BLaER1 treated with 17β-estradiol and CSF1 and Interleukin-3, amounts not matched to agents 10 nM and 100 nM (cell line): ENCODE data around the gene SPATA20.

ENCODE experiments used
- H3K27ac ChIP-seq, 11 experiments: shearing (Covaris generic); formaldehyde crosslinking; 2 replicates each; pipeline ENCODE4 v1.8.1; 2022
- H3K27me3 ChIP-seq, 11 experiments: shearing (Covaris generic); formaldehyde crosslinking; 2 replicates each; pipeline ENCODE4 v1.8.1; 2022
- H3K36me3 ChIP-seq, 11 experiments: shearing (Covaris generic); formaldehyde crosslinking; 2 replicates each; pipeline ENCODE4 v1.8.1; 2022
- H3K4me1 ChIP-seq, 10 experiments: shearing (Covaris generic); formaldehyde crosslinking; 2 replicates each; pipeline ENCODE4 v1.8.1; 2022
- H3K4me2 ChIP-seq, 11 experiments: shearing (Covaris generic); formaldehyde crosslinking; 2 replicates each; pipeline ENCODE4 v1.8.1; 2022
- H3K4me3 ChIP-seq, 10 experiments: shearing (Covaris generic); formaldehyde crosslinking; 2 replicates each; pipeline ENCODE4 v1.8.1; 2022
- H3K9ac ChIP-seq, 11 experiments: shearing (Covaris generic); formaldehyde crosslinking; 2 replicates each; pipeline ENCODE4 v1.8.1; 2022
- H3K9me3 ChIP-seq, 11 experiments: shearing (Covaris generic); formaldehyde crosslinking; replicated peaks in 1 of 11; 2 replicates each; pipeline ENCODE4 v1.8.1; 2022
- H4K20me1 ChIP-seq, 11 experiments: shearing (Covaris generic); formaldehyde crosslinking; 2 replicates each; pipeline ENCODE4 v1.8.1; 2022
- Cebpa-rat ChIP-seq, 11 experiments: shearing (Covaris generic); IDR thresholded peaks; 2 replicates each; pipeline ENCODE4 v1.8.1; 2022

Gene SPATA20

DNA sequence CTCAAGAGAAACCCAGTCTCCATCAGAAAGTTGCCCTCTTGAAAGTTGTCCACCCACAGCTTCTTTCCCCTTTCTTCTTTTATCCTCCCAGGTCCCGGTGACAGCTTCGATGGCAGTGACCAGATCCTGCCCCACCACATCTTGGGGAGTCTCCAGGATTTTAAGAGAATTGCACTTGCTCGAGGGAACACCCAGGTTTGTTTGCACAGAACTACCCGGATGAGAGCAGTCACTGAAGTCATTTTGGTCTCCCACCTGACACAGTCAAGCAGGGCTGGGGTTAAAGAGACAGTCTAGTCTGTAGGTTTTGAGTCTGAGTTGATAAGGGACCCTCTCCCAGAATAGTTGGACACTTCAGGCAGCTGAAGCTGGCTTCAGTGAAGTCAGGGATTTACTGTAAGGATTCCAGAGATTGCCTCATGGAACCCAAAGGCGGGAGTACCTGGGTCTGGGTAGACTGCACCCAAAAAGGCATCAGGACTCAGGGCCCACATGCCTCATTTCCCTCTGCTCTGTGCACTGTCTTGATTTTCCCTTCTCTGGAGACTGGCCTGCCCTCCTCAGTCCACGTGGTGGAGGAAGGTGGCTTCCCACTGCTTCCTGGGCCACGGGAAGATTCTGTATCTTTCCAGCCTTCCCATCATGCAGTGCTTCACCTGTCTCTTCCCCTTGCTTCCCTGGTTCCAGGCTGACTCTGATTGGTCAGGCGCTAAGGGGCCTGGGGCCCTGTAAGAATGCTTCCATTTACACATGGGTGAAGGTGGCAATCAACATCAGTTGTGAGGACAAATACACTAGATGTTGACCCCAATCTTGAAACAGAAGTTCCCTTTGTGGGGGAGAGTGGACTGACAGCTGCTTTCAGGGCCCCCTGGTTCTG lies 29.2 kb upstream of the SPATA20 start:
- Histone ChIP-seq H3K4me1 (peaks cover 0 to 16% (median 13%) of the 10 kb centered on the region in 10 experiments; a peak in 15 of 20 replicates), H3K27ac (no peak overlapping the region), H3K4me2 (no peak overlapping the region), H4K20me1 (no peaks in the 10 kb centered on the region), H3K9me3 (no peaks in the 10 kb centered on the region), H3K9ac (no peak overlapping the region), H3K4me3 (no peak overlapping the region), H3K27me3 (no peaks in the 10 kb centered on the region), H3K36me3 (no peaks in the 10 kb centered on the region)
- no peak for TF ChIP-seq Cebpa-rat (IDR thresholded peaks at IDR 0.05)

DNA sequence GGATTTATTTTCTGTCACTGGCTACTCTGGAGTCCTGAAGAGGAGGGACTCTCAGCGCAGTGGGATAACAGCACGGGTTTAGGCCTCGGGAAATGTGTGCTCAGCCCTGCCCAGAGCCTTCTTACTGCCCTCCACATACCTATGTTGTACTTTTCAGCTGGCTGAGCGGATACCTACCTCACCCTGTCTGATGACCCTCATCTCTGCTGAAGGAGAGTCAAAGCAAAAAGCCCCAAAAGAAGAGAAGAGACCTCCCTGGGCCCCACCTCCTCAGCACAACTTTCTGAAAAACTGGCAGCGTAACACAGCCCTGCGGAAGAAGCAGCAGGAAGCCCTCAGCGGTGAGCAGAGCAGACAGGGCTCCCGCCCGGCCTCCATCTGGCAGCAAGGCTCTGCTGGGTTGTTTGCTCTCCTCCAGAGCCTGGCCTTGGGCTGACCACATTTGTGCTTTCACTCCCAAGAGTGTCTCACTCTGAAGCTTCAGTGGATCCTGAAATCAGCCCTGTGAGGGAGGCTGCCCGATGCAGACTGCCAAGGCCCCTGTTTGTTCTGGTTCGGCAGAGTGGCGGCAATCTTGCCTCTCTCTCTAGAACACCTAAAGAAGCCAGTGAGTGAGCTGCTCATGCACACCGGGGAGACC lies 28.5 kb upstream of the SPATA20 start:
- H3K4me2 ChIP-seq = no peak overlapping the region
- no peaks in the 10 kb centered on the region for H3K9me3 ChIP-seq
- peaks cover 0 to 16% (median 13%) of the 10 kb centered on the region in 10 experiments; a peak in 15 of 20 replicates for H3K4me1 ChIP-seq
- TF ChIP-seq Cebpa-rat (IDR thresholded peaks at IDR 0.05) = no peak
- H3K27me3 ChIP-seq = no peaks in the 10 kb centered on the region
- H3K36me3 ChIP-seq = no peaks in the 10 kb centered on the region
- H3K27ac ChIP-seq = no peak overlapping the region
- H4K20me1 ChIP-seq = no peaks in the 10 kb centered on the region
- H3K4me3 ChIP-seq = no peak overlapping the region
- H3K9ac ChIP-seq = no peak overlapping the region

- Histone ChIP-seq H3K27ac (no peak overlapping the region), H3K9me3 (no peaks in the 10 kb centered on the region), H3K4me3 (no peak overlapping the region), H3K27me3 (no peaks in the 10 kb centered on the region), H3K36me3 (no peaks in the 10 kb centered on the region), H3K9ac (no peak overlapping the region), H4K20me1 (no peaks in the 10 kb centered on the region), H3K4me1 (peaks cover 0 to 16% (median 13%) of the 10 kb centered on the region in 10 experiments; a peak in 15 of 20 replicates), H3K4me2 (peak overlapping the region in 3 of 11 experiments; percentile 5 to 10 (median 7); a peak in 3 of 22 replicates)
- TF ChIP-seq Cebpa-rat (IDR thresholded peaks at IDR 0.05) = no peak
Observed at GRCh38 chr17:50519141-50519834, 27.7 kb upstream of the SPATA20 start.

GRCh38 chr17:50520483-50520882 lies 26.5 kb upstream of the SPATA20 start:
- no peak overlapping the region for H3K27ac ChIP-seq
- no peaks in the 10 kb centered on the region for H3K36me3 ChIP-seq
- no peak overlapping the region for H3K9ac ChIP-seq
- H3K4me2 ChIP-seq = no peak overlapping the region
- no peak for TF ChIP-seq Cebpa-rat (IDR thresholded peaks at IDR 0.05)
- H3K9me3 ChIP-seq = no peaks in the 10 kb centered on the region
- peaks cover 0 to 9% (median 5%) of the 10 kb centered on the region in 10 experiments; a peak in 14 of 20 replicates for H3K4me1 ChIP-seq
- H3K27me3 ChIP-seq = no peaks in the 10 kb centered on the region
- H4K20me1 ChIP-seq = no peaks in the 10 kb centered on the region
- H3K4me3 ChIP-seq = no peak overlapping the region

- no peaks in the 10 kb centered on the region for H3K27me3 ChIP-seq
- no peak for TF ChIP-seq Cebpa-rat (IDR thresholded peaks at IDR 0.05)
- no peaks in the 10 kb centered on the region for H3K36me3 ChIP-seq
- no peak overlapping the region for H3K27ac ChIP-seq
- H3K9me3 ChIP-seq = no peaks in the 10 kb centered on the region
- H3K9ac ChIP-seq = no peak overlapping the region
- no peak overlapping the region for H3K4me2 ChIP-seq
- H4K20me1 ChIP-seq = no peaks in the 10 kb centered on the region
- peaks cover 0 to 6% (median 0%) of the 10 kb centered on the region in 10 experiments; a peak in 2 of 20 replicates for H3K4me1 ChIP-seq
- H3K4me3 ChIP-seq = no peak overlapping the region
Observed at GRCh38 chr17:50521514-50521913, 25.5 kb upstream of the SPATA20 start.

DNA sequence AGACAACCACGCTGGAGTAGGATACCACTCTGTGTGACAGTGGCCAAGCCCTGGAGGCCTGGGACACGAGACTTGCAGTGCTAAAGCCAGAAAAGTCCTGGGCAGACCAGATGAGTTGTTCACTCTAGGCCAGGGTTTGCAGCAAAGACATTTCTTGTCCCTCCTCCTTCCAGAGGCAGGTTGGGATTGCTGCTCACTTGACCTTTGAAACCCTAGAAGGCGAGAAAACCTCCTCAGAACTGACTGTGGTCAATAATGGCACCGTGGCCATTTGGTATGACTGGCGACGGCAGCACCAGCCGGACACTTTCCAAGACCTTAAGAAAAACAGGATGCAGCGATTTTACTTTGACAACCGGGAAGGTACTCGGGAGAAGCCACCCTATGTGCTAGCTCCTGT lies 24.2 kb upstream of the SPATA20 start:
- H4K20me1 ChIP-seq = peaks cover 0 to 8% (median 0%) of the 10 kb centered on the region in 11 experiments; a peak in 1 of 22 replicates
- no peaks in the 10 kb centered on the region for H3K9me3 ChIP-seq
- H3K4me1 ChIP-seq = peaks cover 8 to 16% (median 10%) of the 10 kb centered on the region in 10 experiments; a peak in 18 of 20 replicates
- H3K4me2 ChIP-seq = no peak overlapping the region
- no peaks in the 10 kb centered on the region for H3K36me3 ChIP-seq
- H3K4me3 ChIP-seq = no peak overlapping the region
- no peak overlapping the region for H3K27ac ChIP-seq
- no peak for TF ChIP-seq Cebpa-rat (IDR thresholded peaks at IDR 0.05)
- no peak overlapping the region for H3K9ac ChIP-seq
- no peaks in the 10 kb centered on the region for H3K27me3 ChIP-seq

- H4K20me1 ChIP-seq = peaks cover 0 to 8% (median 0%) of the 10 kb centered on the region in 11 experiments; a peak in 1 of 22 replicates
- no peaks in the 10 kb centered on the region for H3K27me3 ChIP-seq
- peaks cover 8 to 19% (median 12%) of the 10 kb centered on the region in 10 experiments; a peak in 18 of 20 replicates for H3K4me1 ChIP-seq
- TF ChIP-seq Cebpa-rat (IDR thresholded peaks at IDR 0.05) = no peak
- H3K4me2 ChIP-seq = no peak overlapping the region
- no peaks in the 10 kb centered on the region for H3K9me3 ChIP-seq
- H3K9ac ChIP-seq = no peak overlapping the region
- H3K4me3 ChIP-seq = no peak overlapping the region
- H3K27ac ChIP-seq = no peak overlapping the region
- H3K36me3 ChIP-seq = no peaks in the 10 kb centered on the region
Observed at GRCh38 chr17:50523208-50523607, 23.8 kb upstream of the SPATA20 start.

DNA sequence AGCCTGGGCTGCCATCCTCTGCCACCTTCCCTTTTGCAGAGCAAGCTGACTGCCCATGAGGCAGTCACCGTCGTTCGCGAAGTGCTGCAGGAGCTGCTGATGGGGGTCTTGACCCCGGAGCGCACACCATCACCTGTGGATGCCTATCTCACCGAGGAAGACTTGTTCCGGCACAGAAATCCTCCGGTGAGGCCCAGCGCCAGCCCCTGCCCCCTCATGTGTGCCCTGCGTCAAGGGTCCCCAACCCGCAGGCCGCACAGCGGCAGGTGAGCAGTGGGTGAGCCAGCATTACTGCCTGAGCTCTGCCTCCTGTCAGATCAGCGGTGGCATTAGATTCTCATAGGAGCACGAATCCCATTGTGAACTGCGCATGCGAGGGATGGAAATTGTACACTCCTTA lies 22.1 kb upstream of the SPATA20 start:
- Histone ChIP-seq H3K9me3 (no peaks in the 10 kb centered on the region), H3K27me3 (peaks cover 0 to under 1% (median 0%) of the 10 kb centered on the region in 11 experiments; a peak in 1 of 22 replicates), H3K4me2 (no peak overlapping the region), H3K36me3 (no peaks in the 10 kb centered on the region), H3K27ac (no peak overlapping the region), H3K9ac (no peak overlapping the region), H4K20me1 (peaks cover 0 to 8% (median 0%) of the 10 kb centered on the region in 11 experiments; a peak in 1 of 22 replicates), H3K4me3 (no peak overlapping the region), H3K4me1 (peaks cover 8 to 15% (median 12%) of the 10 kb centered on the region in 10 experiments; a peak in 18 of 20 replicates)
- TF ChIP-seq Cebpa-rat (IDR thresholded peaks at IDR 0.05) = no peak
